Brain microvascular endothelial cell (primary cell): ENCODE data around the gene IGFL4.

ENCODE experiments used
- DNase-seq: peaks from one replicate; pipeline ENCODE4 v3.0.0-alpha.2; 2020
- H3K27ac ChIP-seq: fragments of 250-450 bp; sonication (Bioruptor Pico); 2 replicates; pipeline ENCODE4 v1.5.1; 2020; ENCODE audit warnings: mild to moderate bottlenecking, moderate library complexity
- H3K27me3 ChIP-seq: fragments of 250-450 bp; sonication (Bioruptor Pico); replicated peaks from 2 replicates; pipeline ENCODE4 v1.5.1; 2020; ENCODE audit warnings: mild to moderate bottlenecking
- H3K36me3 ChIP-seq: fragments of 250-450 bp; sonication (Bioruptor Pico); replicated peaks from 2 replicates; pipeline ENCODE4 v1.5.1; 2020; ENCODE audit warnings: mild to moderate bottlenecking
- H3K4me3 ChIP-seq: 2 replicates; pipeline ENCODE4 v1.5.1; 2011; ENCODE audit warnings: low read depth, mild to moderate bottlenecking, control low read depth, low read length, moderate library complexity
- CTCF ChIP-seq: IDR thresholded peaks from 2 replicates; pipeline ENCODE4 v1.5.1; 2011; ENCODE audit warnings: low read depth, mild to moderate bottlenecking, moderate library complexity, low read length, control low read depth, inconsistent platforms; ENCODE audit errors: missing control alignments
- in situ Hi-C: cut with HindIII; loops from 2 replicates; pipeline ENCODE4 v1.10.0; 2017; ENCODE audit warnings: low sequenced_read_pairs, low pct_ligation_motif_present

The IGFL4 gene

GRCh38 chr19:46076951-46077814, 36.4 kb upstream of the IGFL4 start:
- DNase-seq, result peak; percentile 76

GRCh38 chr19:46076031-46076880, 35.5 kb upstream of the IGFL4 start:
- no peak overlapping the region for H3K4me3 ChIP-seq
- peaks cover 23% of the 10 kb centered on the region for H3K27me3 ChIP-seq
- in situ Hi-C loops, result no loop called here
- TF ChIP-seq CTCF, result peak; percentile 31
- no peak overlapping the region for H3K27ac ChIP-seq
- no peaks in the 10 kb centered on the region for H3K36me3 ChIP-seq
- no peak for DNase-seq

More at GRCh38 chr19:46076951-46077814, 36.4 kb upstream of the IGFL4 start:
- H3K36me3 ChIP-seq, result no peaks in the 10 kb centered on the region
- peaks cover 31% of the 10 kb centered on the region for H3K27me3 ChIP-seq
- no peak overlapping the region for H3K27ac ChIP-seq
- in situ Hi-C loops, result no loop called here
- peak overlapping the region; percentile 39 for H3K4me3 ChIP-seq
- TF ChIP-seq CTCF, result peak; percentile 99

- Histone ChIP-seq H3K27me3 (peaks cover 23% of the 10 kb centered on the region), H3K36me3 (no peaks in the 10 kb centered on the region), H3K4me3 (no peak overlapping the region), H3K27ac (no peak overlapping the region)
- DNase-seq, result no peak
- in situ Hi-C loops, result no loop called here
- TF ChIP-seq CTCF, result no peak
Observed at GRCh38 chr19:46073268-46073922, 32.6 kb upstream of the IGFL4 start.

- peak overlapping the region; percentile 65 for H3K27ac ChIP-seq
- H3K4me3 ChIP-seq, result no peak overlapping the region
- no peaks in the 10 kb centered on the region for H3K36me3 ChIP-seq
- H3K27me3 ChIP-seq, result peaks cover 6% of the 10 kb centered on the region
- TF ChIP-seq CTCF, result no peak
- DNase-seq, result peak; percentile 96
- in situ Hi-C loops, result no loop called here
Observed at GRCh38 chr19:46069806-46070341, 29.1 kb upstream of the IGFL4 start.

GRCh38 chr19:46068345-46069258, 27.8 kb upstream of the IGFL4 start:
- DNase-seq, result peak; percentile 78
- TF ChIP-seq CTCF, result peak; percentile 4
- peak overlapping the region; percentile 65 for H3K27ac ChIP-seq
- H3K4me3 ChIP-seq, result no peak overlapping the region
- H3K27me3 ChIP-seq, result no peaks in the 10 kb centered on the region
- in situ Hi-C loops, result no loop called here
- H3K36me3 ChIP-seq, result no peaks in the 10 kb centered on the region
